Natural killer cell treated with Interleukin-12 subunit alpha and Interleukin-12 subunit beta and Interleukin-15 and Interleukin-18, amount 100 ng/mL, for 72 hours (primary cell): ENCODE results near the gene IP6K3. TPM values are rescaled to one million over a fixed set of nuclear protein-coding genes. Genes with fewer than 3 reads are reported as not detected.

ENCODE experiments used
- ATAC-seq, 2 donors: fragments of 150-1000 bp; cut with Tn5 transposase in 1 of 2; sonication (Bioruptor Pico), chemical (Tn5 transposase) in 1 of 2; 2 replicates each; pipeline ENCODE4 v1.10.0; 2021
- DNase-seq: peaks from one replicate; pipeline ENCODE4 v3.0.0; 2022; ENCODE audit warnings: low spot score
- H3K27ac Mint-ChIP-seq, 2 donors: 1 replicate in 1 of 2; 2 replicates in 1 of 2; pipeline ENCODE4 v1.8.0; 2022; ENCODE audit warnings: mixed read lengths in 2 of 2, mild to moderate bottlenecking in 1 of 2, moderate library complexity in 1 of 2
- H3K27me3 Mint-ChIP-seq, 2 donors: 1 replicate in 1 of 2; 2 replicates in 1 of 2; pipeline ENCODE4 v1.8.0; 2022; ENCODE audit warnings: mixed read lengths in 2 of 2
- H3K36me3 Mint-ChIP-seq: one replicate; pipeline ENCODE4 v1.8.0; 2022; ENCODE audit warnings: mixed read lengths
- H3K4me1 Mint-ChIP-seq, 2 donors: 1 replicate in 1 of 2; 2 replicates in 1 of 2; pipeline ENCODE4 v1.8.0; 2022; ENCODE audit warnings: low read depth in 2 of 2, mixed read lengths in 2 of 2, mild to moderate bottlenecking in 1 of 2
- H3K4me3 Mint-ChIP-seq: one replicate; pipeline ENCODE4 v1.8.0; 2022; ENCODE audit warnings: mixed read lengths
- H3K9me3 Mint-ChIP-seq: 2 replicates; pipeline ENCODE4 v1.8.0; 2022; ENCODE audit warnings: mixed read lengths
- total RNA-seq, 2 donors: library from RNA; stranded (reverse); gene quantifications; one replicate each; pipeline ENCODE4 v1.2.3, GENCODE V29; 2022

The IP6K3 gene
- total RNA-seq, 2 donors from 2014 or later, result not detected

- Mint-ChIP-seq H3K36me3 (no peaks in the 10 kb centered on the region), H3K27me3 (peaks cover 0 to 8% of the 10 kb centered on the region in 2 donors), H3K4me1 (peaks cover 0 to 5% of the 10 kb centered on the region in 2 donors), H3K27ac (no peak overlapping the region), H3K4me3 (no peak overlapping the region), H3K9me3 (no peaks in the 10 kb centered on the region)
- peak; percentile 74 to 77 for ATAC-seq
- DNase-seq, result peak; percentile 69
Measured at GRCh38 chr6:33771146-33772081, 24.7 kb upstream of the IP6K3 start.

- peaks cover 0 to 11% of the 10 kb centered on the region in 2 donors for H3K27me3 Mint-ChIP-seq
- H3K4me1 Mint-ChIP-seq, result peaks cover 0 to 5% of the 10 kb centered on the region in 2 donors
- no peak overlapping the region for H3K4me3 Mint-ChIP-seq
- H3K27ac Mint-ChIP-seq, result no peak overlapping the region
- no peaks in the 10 kb centered on the region for H3K36me3 Mint-ChIP-seq
- DNase-seq (no peak), ATAC-seq (no peak)
- no peaks in the 10 kb centered on the region for H3K9me3 Mint-ChIP-seq
Measured at GRCh38 chr6:33770833-33771145, 24.1 kb upstream of the IP6K3 start.

GRCh38 chr6:33770124-33770832, 23.6 kb upstream of the IP6K3 start:
- Mint-ChIP-seq H3K9me3 (no peaks in the 10 kb centered on the region), H3K27ac (no peak overlapping the region), H3K36me3 (no peaks in the 10 kb centered on the region), H3K4me3 (no peak overlapping the region), H3K4me1 (peaks cover 0 to 5% of the 10 kb centered on the region in 2 donors), H3K27me3 (peaks cover 0 to 16% of the 10 kb centered on the region in 2 donors)
- DNase-seq (no peak), ATAC-seq (no peak)

- DNase-seq, result no peak
- peaks cover 0 to 5% of the 10 kb centered on the region in 2 donors for H3K4me1 Mint-ChIP-seq
- H3K9me3 Mint-ChIP-seq, result no peaks in the 10 kb centered on the region
- no peak for ATAC-seq
- H3K27me3 Mint-ChIP-seq, result peaks cover 0 to 16% of the 10 kb centered on the region in 2 donors
- no peak overlapping the region for H3K27ac Mint-ChIP-seq
- H3K4me3 Mint-ChIP-seq, result no peak overlapping the region
- H3K36me3 Mint-ChIP-seq, result no peaks in the 10 kb centered on the region
Measured at GRCh38 chr6:33769248-33769821, 22.6 kb upstream of the IP6K3 start.

- ATAC-seq (peak; percentile 72 to 73), DNase-seq (peak; percentile 82)
- no peak overlapping the region for H3K27ac Mint-ChIP-seq
- H3K36me3 Mint-ChIP-seq, result no peaks in the 10 kb centered on the region
- no peaks in the 10 kb centered on the region for H3K9me3 Mint-ChIP-seq
- peaks cover 0 to 5% of the 10 kb centered on the region in 2 donors for H3K4me1 Mint-ChIP-seq
- no peak overlapping the region for H3K4me3 Mint-ChIP-seq
- peaks cover 0 to 16% of the 10 kb centered on the region in 2 donors for H3K27me3 Mint-ChIP-seq
Measured at GRCh38 chr6:33768644-33769120, 22.0 kb upstream of the IP6K3 start.

- no peak for ATAC-seq
- peaks cover 0 to 16% of the 10 kb centered on the region in 2 donors for H3K27me3 Mint-ChIP-seq
- H3K9me3 Mint-ChIP-seq, result no peaks in the 10 kb centered on the region
Measured at GRCh38 chr6:33766921-33767907, 20.5 kb upstream of the IP6K3 start.

GRCh38 chr6:33765368-33765767, 18.7 kb upstream of the IP6K3 start:
- ATAC-seq, result no peak
- no peaks in the 10 kb centered on the region for H3K9me3 Mint-ChIP-seq

More at GRCh38 chr6:33766921-33767907, 20.5 kb upstream of the IP6K3 start:
- Mint-ChIP-seq H3K4me3 (no peak overlapping the region), H3K36me3 (no peaks in the 10 kb centered on the region), H3K4me1 (peaks cover 0 to 2% of the 10 kb centered on the region in 2 donors), H3K27ac (no peak overlapping the region)
- DNase-seq, result no peak

GRCh38 chr6:33764036-33764435, 17.3 kb upstream of the IP6K3 start:
- Mint-ChIP-seq H3K27me3 (peaks cover 0 to 16% of the 10 kb centered on the region in 2 donors), H3K27ac (no peak overlapping the region), H3K9me3 (no peaks in the 10 kb centered on the region), H3K4me3 (no peak overlapping the region), H3K36me3 (no peaks in the 10 kb centered on the region), H3K4me1 (no peaks in the 10 kb centered on the region)
- ATAC-seq (no peak), DNase-seq (no peak)

More at GRCh38 chr6:33765368-33765767, 18.7 kb upstream of the IP6K3 start:
- peaks cover 0 to 16% of the 10 kb centered on the region in 2 donors for H3K27me3 Mint-ChIP-seq
- DNase-seq, result no peak
- H3K4me3 Mint-ChIP-seq, result no peak overlapping the region
- no peak overlapping the region for H3K27ac Mint-ChIP-seq
- no peaks in the 10 kb centered on the region for H3K4me1 Mint-ChIP-seq
- H3K36me3 Mint-ChIP-seq, result no peaks in the 10 kb centered on the region

- no peaks in the 10 kb centered on the region for H3K4me1 Mint-ChIP-seq
- H3K27me3 Mint-ChIP-seq, result peaks cover 0 to 15% of the 10 kb centered on the region in 2 donors
- no peak for ATAC-seq
- DNase-seq, result no peak
- H3K36me3 Mint-ChIP-seq, result no peaks in the 10 kb centered on the region
- no peak overlapping the region for H3K4me3 Mint-ChIP-seq
- H3K9me3 Mint-ChIP-seq, result no peaks in the 10 kb centered on the region
- no peak overlapping the region for H3K27ac Mint-ChIP-seq
Measured at GRCh38 chr6:33763483-33763882, 16.8 kb upstream of the IP6K3 start.

GRCh38 chr6:33762713-33763112, 16.0 kb upstream of the IP6K3 start:
- no peak for DNase-seq
- no peaks in the 10 kb centered on the region for H3K4me1 Mint-ChIP-seq
- H3K4me3 Mint-ChIP-seq, result no peak overlapping the region
- no peaks in the 10 kb centered on the region for H3K9me3 Mint-ChIP-seq
- peaks cover 3 to 14% of the 10 kb centered on the region in 2 donors for H3K27me3 Mint-ChIP-seq
- no peak overlapping the region for H3K27ac Mint-ChIP-seq
- no peak for ATAC-seq
- no peaks in the 10 kb centered on the region for H3K36me3 Mint-ChIP-seq

GRCh38 chr6:33761922-33762629, 15.4 kb upstream of the IP6K3 start:
- H3K36me3 Mint-ChIP-seq, result no peaks in the 10 kb centered on the region
- no peak for DNase-seq
- no peak overlapping the region for H3K27ac Mint-ChIP-seq
- H3K9me3 Mint-ChIP-seq, result no peaks in the 10 kb centered on the region
- ATAC-seq, result peak; percentile 17 to 47
- H3K27me3 Mint-ChIP-seq, result peaks cover 9 to 12% of the 10 kb centered on the region in 2 donors
- no peaks in the 10 kb centered on the region for H3K4me1 Mint-ChIP-seq
- no peak overlapping the region for H3K4me3 Mint-ChIP-seq

GRCh38 chr6:33761581-33761921, 14.8 kb upstream of the IP6K3 start:
- Mint-ChIP-seq H3K27me3 (peaks cover 9 to 10% of the 10 kb centered on the region in 2 donors), H3K4me3 (no peak overlapping the region), H3K27ac (no peak overlapping the region), H3K4me1 (no peaks in the 10 kb centered on the region), H3K36me3 (no peaks in the 10 kb centered on the region), H3K9me3 (no peaks in the 10 kb centered on the region)
- ATAC-seq, result no peak
- no peak for DNase-seq
